Right lobe of liver (tissue), 4 donors: ENCODE data around the gene PPP2R5B.

Source experiments
- CTCF ChIP-seq, 4 donors: fragments of 200-600 bp in 3 of 4; fragments of 450-650 bp in 1 of 4; IDR thresholded peaks; one replicate each; pipeline versions ENCODE4 v1.5.1 to v1.8.0; 2016 to 2022; ENCODE audit warnings: antibody characterized with exemption in 4 of 4, mild to moderate bottlenecking in 2 of 4
- POLR2A ChIP-seq: fragments of 450-650 bp; IDR thresholded peaks from one replicate; pipeline ENCODE4 v1.6.1; 2017; ENCODE audit warnings: antibody characterized with exemption, mild to moderate bottlenecking
- donor health status: DM: no; HTN: no; CAD: no.
- donor health status: DM: no; HTN: no; CAD: no.
- donor health status: DM: no; HTN: yes; CAD: no.

- no peak for TF ChIP-seq POLR2A
- no peak for TF ChIP-seq CTCF (IDR thresholded peaks at IDR 0.05)
Measured at GRCh38 chr11:64913171-64913727, 11.2 kb upstream of the PPP2R5B start.
